UCSD-AML1 (cell line): ENCODE results near the gene ARHGAP15.
A peak's percentile ranks its signal among the peaks of the same experiment; 100 is the strongest.

Source experiments
- DNase-seq: peaks from one replicate; lab custom pipeline; 2025; ENCODE audit not compliant: unreplicated experiment; lab: John Stamatoyannopoulos, UW

Gene ARHGAP15

DNA sequence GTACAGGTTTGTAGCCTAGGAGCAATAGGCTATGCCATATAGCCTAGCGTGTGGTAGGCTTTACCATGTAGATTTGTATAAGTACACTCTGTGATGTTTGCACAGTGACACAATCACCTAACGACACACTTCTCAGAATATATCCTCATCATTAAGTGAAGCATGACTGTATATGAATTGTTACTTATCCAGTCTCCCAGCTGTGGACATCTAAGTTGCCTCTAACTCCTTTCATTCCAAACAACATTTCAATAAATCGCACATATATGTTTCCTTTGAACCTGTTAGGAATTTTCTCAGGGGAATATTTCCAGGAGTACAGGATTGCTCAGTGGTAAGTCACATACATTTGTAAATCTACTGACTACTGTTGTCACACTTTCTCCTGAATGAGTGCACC lies 90.0 kb downstream of the ARHGAP15 start:
- DNase-seq = no peak

DNA sequence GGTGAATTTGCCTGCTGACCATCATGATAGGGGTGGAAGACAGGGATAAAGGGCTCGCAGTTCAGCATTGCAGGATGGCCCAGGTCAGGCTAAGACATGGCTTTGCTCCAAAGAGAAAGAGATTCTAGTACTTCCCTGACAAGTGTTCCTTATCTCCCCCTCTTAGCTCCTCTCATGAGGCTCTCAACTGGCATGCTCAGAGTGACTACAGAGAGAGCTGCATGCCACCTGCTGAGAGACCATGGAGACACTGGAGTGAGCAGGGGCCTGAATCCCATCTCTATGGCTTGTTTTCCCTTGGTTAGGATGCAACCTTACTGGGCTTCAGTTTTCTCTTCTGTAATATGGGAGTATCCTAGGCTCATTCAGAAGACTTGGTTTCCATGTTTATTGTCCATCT lies 94.3 kb downstream of the ARHGAP15 start:
- no peak for DNase-seq

DNA sequence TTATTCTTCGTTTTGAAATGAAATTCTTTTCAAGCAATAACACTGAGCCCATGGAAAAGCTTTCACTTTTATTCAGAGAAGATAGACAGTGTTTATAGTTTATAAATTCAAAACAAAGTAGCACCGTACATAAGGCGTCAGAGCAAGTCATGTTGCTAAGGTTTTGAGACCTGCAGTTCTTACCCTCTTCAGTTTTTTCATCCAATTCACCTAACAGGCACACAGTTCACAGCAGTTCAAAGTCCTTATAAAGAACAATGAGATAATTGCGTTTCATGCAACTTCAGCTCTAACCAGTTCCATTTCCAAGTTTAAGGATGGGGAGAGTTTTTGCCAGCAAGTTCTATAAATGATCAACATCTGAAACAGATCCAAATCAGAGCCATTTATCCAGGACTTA lies 96.7 kb downstream of the ARHGAP15 start:
- DNase-seq = no peak

DNA sequence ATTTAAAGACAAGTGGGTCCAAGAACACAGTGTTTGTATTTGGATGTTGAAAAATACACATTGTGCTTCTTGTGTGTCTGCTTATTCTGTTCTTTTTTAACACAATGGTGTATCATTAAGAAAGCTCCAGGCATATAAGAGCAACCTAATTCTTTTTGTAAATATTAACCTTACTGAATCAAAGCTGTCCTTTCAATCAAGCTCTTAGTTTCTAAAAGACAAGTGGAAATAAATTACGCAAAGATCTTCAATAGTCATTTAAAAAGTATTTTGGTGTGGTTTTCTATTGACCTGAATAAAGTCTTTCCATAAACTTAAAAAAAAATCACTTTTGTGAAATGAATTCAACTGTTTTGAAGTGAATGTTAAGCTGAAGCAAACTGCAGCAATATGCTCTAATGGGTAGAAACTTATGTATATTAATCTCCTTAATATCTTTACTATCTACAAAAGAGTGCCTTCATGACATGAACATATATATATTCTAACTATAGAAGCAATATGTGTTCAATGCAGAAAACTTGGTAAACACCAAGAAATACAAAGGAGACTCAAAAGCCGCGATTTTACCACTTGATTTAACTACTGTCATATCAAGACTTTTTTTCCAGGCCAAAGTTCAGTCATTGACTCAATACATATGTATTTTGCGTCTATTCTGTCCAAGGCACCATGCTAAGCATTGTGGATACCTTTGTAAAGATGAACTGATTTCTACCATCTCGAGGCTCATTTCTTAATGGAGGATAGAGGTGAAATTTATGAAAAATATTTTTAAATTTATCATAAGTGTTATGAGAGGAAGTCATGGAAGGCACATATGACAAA lies 97.7 kb downstream of the ARHGAP15 start:
- DNase-seq = no peak

DNA sequence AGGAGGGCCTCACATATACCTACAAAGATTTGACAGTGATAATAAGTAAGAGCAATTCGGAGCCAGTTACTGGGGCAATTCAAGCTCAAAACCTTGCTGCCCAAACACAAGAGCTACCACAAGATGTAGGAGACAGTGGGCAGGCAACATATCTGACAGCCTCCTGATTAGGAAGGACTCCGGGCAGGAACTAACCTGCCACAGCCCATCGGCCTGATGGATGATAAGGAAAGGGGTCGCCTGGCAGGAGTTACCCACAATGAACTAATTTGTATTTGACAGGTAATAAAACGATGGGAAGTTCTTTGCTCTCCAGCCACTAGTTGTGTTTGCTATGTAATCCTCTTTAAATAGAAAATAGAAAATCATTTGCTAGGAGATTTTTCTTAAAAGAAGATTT lies 100.2 kb downstream of the ARHGAP15 start:
- no peak for DNase-seq

DNA sequence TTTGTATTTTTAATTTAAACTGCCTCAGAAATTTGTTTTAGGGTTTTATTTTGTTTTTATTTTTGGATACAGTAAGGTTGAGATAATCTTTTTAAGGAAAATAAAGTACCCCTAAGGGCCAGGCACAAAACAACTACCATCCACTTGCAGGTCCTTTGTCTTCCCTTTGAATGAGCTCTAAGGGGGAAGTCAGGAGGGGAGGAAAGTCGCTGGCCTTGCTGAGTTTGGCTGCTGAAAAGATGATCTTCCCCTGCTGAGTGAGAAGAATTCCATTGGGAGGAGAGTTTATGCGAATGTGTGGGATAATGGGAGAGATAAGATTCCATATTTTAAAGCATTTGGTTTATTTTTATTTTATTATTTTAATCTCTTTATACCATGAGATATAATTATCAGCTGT lies 100.7 kb downstream of the ARHGAP15 start:
- no peak for DNase-seq

DNA sequence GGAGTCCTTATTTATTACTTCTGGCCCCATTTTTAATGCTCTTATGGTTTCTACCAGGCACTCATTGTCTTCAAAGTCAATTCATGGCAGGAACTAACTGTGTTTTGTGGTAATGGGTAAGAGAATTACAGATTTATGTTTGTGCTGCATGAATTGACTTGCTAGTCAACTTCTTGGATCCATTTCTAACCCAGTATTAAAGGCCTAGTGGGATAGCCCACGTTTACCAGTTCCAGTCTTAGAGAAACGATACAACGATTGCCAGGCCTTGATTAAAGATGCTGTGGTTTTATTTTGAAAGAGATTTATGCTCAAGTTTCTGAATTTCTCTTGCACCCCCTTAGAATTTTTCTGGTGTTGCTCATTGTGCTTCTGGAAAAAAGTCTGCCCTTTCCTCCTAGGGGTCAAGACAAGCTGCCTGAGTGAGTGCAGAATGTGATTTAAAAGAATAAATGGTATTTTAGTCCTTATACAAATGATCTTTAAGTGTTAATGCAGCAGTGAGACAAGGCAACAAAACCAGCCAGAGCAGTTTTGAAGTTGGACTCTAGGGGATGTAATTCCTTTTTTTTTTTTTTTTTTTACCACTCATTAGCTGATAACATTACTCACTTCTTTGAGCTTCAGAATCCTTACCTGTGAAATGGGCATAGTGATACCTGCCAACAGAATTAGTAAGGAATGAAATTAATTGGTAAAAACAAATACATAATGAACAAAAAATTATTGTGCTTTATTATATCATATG lies 101.5 kb downstream of the ARHGAP15 start:
- no peak for DNase-seq

DNA sequence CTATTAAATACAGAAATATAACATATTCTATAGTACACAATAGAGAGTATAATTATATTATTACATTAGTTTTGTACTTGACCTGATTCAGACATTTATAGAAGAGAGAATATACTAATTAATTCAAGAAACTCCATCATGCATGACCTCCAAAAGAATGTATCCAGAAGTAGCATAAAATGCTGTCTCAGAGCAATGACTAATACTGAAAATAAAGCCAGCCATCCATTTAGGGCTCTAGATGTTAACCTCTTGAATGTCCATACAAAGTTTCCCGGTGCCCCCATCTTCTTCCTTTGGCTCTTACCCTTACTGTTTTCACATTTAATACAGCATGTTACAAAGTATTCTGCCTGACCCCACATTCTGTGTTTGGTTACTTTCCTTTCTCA lies 102.0 kb downstream of the ARHGAP15 start:
- no peak for DNase-seq

DNA sequence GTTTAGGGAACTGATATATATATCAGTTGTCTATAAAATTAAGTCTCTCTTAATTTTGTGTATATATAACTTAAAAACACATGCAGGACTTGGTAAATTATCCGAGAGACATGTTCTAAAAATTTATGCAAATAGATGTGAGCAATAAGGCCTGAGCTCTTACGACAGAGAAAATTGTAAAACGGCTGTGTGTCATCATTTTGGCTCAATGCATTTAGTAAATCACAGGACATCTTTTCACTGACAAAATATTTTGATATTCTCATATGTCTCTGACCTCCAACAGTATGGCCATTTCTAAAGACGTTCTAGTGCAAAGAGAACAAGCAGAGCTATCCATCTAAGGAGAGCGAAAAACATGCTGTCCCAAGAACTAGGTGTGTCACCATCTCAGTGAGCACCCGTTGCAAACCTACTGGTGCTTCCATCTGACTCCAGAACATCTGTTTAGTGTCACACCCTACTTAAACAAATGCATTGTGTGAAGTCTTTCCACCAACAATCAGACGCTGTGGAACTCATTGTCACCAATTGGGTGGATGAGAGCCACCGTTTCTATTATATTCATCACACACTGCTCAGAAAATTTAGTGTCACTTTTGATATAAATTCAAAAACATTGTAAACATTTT lies 108.0 kb downstream of the ARHGAP15 start:
- DNase-seq = no peak

DNA sequence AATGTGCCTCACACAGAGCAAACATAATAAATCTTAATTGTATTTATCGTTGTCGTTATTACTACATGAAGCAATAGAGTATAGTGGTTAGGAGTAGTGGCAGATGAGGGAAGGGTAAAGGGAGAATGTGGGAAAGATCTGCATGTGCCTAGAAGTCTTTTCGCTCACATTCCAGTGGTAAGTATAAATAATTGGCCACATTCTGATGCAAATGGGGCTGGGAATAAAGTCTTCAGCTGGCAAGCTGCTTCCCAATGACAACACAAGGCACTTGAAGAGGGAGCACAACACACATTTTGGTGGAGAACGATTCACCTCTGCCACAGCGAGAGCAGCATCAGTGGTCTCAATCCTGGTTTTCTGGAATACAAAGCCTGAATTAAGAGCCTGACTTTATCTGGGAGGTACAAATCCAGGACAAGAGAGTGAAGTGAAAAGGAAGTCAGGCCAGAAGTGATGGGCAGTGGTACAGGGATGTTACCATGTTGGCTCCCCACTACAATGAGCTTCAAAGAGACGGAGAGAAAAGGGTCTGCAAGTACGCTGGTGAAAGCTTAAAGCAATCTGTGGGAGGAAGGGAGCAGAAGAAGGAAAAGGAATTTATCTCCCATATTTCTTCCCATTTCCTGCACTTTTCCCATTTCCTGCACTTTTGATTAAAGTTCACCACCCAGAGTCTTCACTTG lies 112.3 kb downstream of the ARHGAP15 start:
- no peak for DNase-seq

DNA sequence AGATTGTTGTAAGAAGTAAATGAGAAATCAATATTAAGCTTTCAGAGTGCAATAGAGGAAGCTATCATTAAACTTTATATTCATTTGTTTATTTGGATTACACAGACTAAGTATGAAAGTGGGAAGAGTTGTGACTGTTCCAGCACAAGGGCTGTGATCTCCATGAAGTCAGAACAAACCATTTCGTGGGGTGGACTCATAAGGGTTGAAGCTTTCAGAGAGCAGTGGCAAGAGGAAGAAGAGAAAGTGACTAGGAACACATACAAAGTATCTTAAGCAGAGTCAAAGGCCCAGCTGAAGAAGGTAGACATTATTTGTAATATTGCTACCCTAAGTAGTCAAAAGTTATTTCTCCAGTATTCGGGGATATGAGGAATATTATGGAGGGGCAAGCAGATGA lies 117.0 kb downstream of the ARHGAP15 start:
- no peak for DNase-seq

DNA sequence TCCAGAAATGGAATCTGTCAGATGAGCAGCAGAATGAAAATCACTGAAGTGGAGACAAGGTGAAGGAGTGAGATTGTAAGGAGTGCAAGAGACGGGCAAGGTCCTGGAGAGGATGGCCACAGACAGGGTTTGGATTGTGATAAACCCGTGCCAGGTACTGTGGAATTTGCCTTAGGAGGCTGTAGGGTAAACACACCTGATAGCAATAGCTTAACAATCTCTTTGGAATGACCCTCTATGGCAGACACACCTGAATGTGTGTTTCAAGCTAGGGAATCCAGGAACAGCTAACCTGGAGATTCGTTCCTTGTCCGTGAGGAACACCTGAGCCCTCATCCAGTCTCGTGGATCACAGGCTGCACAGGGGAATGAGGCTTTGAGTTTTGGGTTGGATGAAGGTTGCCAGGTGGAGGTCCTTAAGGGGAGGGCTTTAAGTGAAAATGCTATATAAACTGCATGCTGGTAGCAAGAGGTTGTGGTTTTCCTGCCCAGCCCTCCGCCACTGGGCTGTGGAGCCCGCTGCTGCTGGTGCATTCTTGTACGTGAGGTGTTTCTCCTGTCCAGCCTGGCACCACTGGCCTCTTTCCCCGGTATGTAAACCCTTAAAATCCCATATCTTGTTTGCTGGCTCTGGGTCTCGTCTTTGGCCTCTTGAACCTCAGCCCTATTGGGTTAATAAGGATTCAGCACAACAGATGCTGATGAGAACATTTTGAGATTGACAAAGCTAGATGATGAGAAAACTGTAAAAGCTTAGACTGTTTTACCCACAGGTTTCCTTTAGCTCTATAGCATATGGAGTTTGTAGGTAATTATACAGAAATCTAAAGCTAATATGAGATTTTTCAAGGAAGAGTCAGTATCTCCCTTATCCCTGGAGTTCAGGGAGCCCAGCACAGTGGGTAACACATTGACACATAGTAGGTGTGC lies 117.9 kb downstream of the ARHGAP15 start:
- peak; percentile 8 for DNase-seq

DNA sequence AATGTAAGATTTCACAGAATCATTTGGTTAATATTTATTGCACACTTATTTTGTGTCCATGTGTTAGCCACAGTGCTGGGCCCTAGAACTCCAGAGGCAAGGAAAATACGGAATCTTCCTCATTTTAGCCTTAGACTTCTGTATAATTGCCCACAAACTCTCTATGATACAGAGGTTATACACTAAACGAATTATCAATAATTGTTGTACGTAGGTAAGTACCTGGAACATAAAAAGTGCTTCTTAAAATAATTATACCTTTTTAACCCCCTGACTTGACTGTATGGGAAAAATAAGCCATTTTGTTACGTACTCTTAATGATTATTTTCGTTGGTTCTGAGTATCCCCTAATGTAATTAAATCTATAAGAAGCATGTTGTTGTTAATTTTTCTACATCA lies 119.4 kb downstream of the ARHGAP15 start:
- no peak for DNase-seq

DNA sequence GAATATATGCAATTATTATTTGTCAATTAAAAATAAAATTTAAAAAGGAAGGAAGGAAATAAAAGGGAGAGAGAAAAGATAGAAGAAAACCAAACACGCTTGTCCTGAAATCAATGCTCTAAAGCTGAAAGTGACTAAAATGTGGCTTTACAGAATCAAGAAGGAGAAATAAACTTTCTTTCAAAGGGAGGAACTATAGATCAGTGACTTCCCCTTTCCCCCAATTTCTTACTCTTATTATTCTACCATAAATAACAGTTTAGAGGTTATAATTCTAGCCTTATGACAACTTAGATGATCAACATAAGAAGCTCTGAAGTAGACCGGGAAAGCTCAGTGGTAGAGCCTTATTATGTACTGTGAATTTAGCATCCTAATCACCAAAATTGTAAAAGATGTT lies 122.5 kb downstream of the ARHGAP15 start:
- no peak for DNase-seq

DNA sequence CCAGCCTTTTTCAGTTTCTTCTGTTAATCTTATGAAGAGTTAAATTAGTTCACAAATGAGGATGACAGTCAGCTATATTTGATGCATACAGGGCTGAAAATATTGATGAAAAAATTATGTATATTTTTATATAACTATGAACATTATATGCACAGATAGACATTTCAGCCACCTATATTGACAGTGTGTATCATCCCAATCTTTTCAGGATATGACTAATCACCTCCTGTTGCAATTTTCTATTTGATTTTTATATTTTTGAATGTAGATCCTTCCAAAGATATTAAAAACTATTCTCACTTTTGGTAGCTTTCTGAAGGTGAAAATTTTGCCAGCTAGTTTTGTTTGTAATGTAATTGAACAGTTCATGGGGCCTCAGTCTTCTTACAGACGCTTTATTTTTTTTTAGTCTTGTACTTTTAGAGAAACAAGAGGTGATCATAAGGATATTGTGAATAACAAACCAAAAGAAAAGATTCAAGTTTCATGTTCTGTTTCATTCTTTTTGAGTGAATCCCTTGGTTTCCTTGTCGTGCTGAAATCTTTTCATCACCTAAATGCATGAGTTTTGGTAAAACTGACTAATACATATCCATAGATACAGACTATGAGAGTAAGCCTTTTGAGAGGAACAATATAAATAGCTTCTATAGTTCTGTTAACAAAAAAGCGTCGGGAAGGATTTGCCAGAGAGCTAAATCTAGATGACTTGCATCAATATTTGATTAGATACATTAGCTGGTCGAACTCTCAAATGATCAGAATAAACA lies 123.1 kb downstream of the ARHGAP15 start:
- DNase-seq = no peak

DNA sequence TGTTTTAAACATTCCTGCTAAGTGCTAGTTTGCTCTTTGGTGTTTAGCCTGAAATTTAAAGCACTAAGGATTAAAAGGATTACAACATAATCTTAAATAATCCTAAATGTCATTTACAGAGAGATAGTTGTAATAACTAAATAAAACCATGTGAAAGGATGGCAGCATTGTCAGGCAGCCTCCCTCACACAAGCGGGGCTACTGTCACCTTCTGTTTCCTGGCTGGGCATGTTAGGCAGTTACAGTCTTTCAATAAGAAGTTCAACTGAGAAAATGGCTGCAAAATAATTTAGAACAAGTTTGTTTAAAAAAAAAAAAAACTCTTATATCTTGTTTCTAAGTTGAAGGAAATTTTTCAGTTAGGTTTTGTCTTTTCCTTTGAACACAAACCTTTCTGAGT lies 124.9 kb downstream of the ARHGAP15 start:
- peak; percentile 6 for DNase-seq

DNA sequence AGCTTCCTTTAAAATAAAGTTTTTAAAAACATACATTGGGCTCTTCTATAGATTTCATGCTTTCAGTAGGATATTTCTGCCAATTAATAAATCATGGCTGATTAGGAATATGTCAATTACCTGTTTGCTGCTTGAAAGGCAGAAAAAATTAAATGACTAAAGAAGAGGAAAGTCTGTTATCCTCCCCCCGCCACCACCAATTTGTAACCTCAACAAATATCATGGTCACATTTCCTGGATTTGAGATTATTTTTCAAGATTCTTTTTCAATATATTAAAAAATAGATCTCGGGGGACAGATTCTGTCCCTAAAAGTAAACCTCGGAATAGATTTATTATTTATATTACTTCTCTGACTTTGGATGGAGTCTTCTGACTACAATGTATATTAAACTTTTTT lies 125.9 kb downstream of the ARHGAP15 start:
- DNase-seq = no peak

DNA sequence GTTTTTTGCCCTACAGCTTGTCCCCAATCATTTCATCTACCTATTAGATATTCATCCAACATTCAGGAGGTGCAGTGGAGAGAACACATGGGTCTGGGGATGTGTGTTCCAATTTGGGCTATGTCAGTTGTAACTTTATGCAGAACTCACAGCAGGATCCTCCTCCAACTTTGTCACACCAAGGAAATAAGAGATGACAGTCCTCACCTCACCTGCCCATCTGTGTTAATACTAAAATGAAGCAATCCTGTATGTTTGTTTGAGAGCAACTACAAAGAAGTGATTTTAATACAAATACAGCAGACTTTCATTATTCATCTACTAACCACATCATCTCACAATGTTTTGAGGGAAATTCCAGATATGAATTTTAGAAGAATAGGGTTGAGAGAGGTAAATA lies 126.7 kb downstream of the ARHGAP15 start:
- DNase-seq = no peak

DNA sequence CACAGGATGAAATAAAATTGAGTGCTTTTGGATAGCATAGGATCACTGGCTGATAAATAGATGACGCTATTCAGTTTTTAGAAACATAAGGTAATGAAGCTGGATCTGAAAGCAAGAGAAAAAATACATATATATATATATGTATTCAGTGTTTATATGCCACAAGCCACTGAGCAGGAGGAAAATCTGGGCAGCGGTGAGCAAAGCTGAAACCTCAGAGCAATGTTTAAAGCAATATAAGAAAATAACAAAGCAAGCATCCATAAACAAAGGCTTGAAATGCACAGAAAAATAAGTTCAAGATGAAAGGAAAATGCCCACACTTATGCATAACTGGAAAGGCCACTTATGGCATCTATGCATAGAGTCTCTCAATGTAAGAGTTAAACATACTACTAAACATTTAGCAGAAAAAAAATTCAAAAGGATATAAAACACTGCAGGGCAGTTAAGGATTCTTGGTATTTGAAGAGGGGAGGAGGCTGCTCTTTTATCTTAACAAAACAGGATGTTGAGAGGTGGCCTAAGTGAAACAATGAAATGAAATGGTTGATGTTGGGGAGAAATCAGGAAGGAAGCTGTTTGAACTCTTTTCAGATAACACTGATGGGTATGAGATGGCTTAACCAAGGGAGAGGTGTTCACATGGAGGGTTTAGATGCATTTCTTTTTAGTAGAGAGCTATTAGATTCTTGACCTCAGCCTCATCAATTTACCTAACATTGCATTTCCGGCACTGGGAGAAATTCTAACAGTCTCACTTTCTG lies 129.1 kb downstream of the ARHGAP15 start:
- no peak for DNase-seq
